Spleen (tissue), 11 donors: ENCODE data around the gene KLF16. TPM values are rescaled to one million over a fixed set of nuclear protein-coding genes. Genes with fewer than 3 reads are reported as not detected.
A peak's percentile ranks its signal among the peaks of the same experiment; 100 is the strongest.

Experiments used
- DNase-seq: peaks from one replicate; pipeline ENCODE4 v3.0.0-alpha.2; 2020
- H3K27ac ChIP-seq, 8 donors: fragments of 200-600 bp; sonication (generic) in 7 of 8; 1 replicate in 4 of 8; 2 replicates in 4 of 8; pipeline versions ENCODE4 v1.5.0 to v1.8.0; 2016 to 2021; ENCODE audit warnings: inconsistent platforms in 4 of 8, mild to moderate bottlenecking in 4 of 8, moderate library complexity in 1 of 8
- H3K27me3 ChIP-seq, 7 donors: fragments of 200-600 bp; sonication (generic) in 6 of 7; replicated peaks in 1 of 7; 1 replicate in 4 of 7; 2 replicates in 3 of 7; pipeline versions ENCODE4 v1.5.0 to v1.8.0; 2016 to 2021; ENCODE audit warnings: inconsistent platforms in 3 of 7, mild to moderate bottlenecking in 1 of 7
- H3K36me3 ChIP-seq, 6 donors: fragments of 200-600 bp; sonication (generic) in 5 of 6; 1 replicate in 4 of 6; 2 replicates in 2 of 6; pipeline versions ENCODE4 v1.5.0 to v1.8.0; 2016 to 2021; ENCODE audit warnings: inconsistent platforms in 2 of 6
- H3K4me1 ChIP-seq, 6 donors: fragments of 200-600 bp; sonication (generic) in 5 of 6; 1 replicate in 3 of 6; 2 replicates in 3 of 6; pipeline versions ENCODE4 v1.5.0 to v1.8.0; 2016 to 2021; ENCODE audit warnings: inconsistent platforms in 3 of 6
- H3K4me3 ChIP-seq, 8 donors: fragments of 200-600 bp; sonication (generic) in 7 of 8; 1 replicate in 4 of 8; 2 replicates in 4 of 8; pipeline versions ENCODE4 v1.5.0 to v1.8.0; 2016 to 2021; ENCODE audit warnings: inconsistent platforms in 4 of 8, mild to moderate bottlenecking in 4 of 8, moderate library complexity in 2 of 8
- H3K9me3 ChIP-seq, 8 donors: fragments of 200-600 bp; sonication (generic) in 7 of 8; 1 replicate in 4 of 8; 2 replicates in 4 of 8; pipeline versions ENCODE4 v1.5.0 to v1.8.0; 2016 to 2021; ENCODE audit warnings: inconsistent platforms in 4 of 8
- POLR2A ChIP-seq, 3 donors: fragments of 450-650 bp; IDR thresholded peaks; one replicate each; pipeline ENCODE4 v1.5.1; 2017; ENCODE audit warnings: antibody characterized with exemption in 3 of 3, mild to moderate bottlenecking in 1 of 3
- POLR2AphosphoS5 ChIP-seq, 3 donors: sonication (generic); formaldehyde crosslinking; IDR thresholded peaks; one replicate each; pipeline ENCODE4 v1.5.1; 2017; ENCODE audit warnings: antibody characterized with exemption in 3 of 3
- WGBS, 5 donors: extraction: QIAGEN DNeasy Blood & Tissue Kit in 3 of 5; methylation state at CpG; one replicate each; pipeline versions ENCODE4 v1.1.5 to v1.1.7; 2013 to 2018; 5-methylcytosine and 5-hydroxymethylcytosine counted together
- intact Hi-C: fragments of 100-400 bp; cut with DNase I; formaldehyde crosslinking; loops from one replicate; pipeline ENCODE4 v1.15.0; 2023; ENCODE audit warnings: low total_unique reads
- polyA plus RNA-seq, 3 donors: library from polyadenylated mRNA; stranded (reverse); fragments of 200-250 nt; gene quantifications; one replicate each; pipeline ENCODE4 v1.2.1, GENCODE V29; 2013
- total RNA-seq, 7 donors: library from RNA; depleted of rRNA in 3 of 7; stranded (reverse); fragments of >200 nt in 3 of 7; fragmentation: NEBNext Ultra II Directional in 4 of 7; extraction: Animal tissue kit (Norgen Biotek cat#: 25700) in 4 of 7; gene quantifications; one replicate each; pipeline versions ENCODE4 v1.1.0 to v1.2.1, GENCODE V29; 2016 to 2021
- TF ChIP-seq, protein P1 (sequence below), 11 experiments: fragments of 200-600 bp in 7 of 11; fragments of 450-650 bp in 4 of 11; sonication (generic) in 4 of 11; IDR thresholded peaks in 8 of 11; conservative IDR thresholded peaks in 3 of 11; 1 replicate in 7 of 11; 2 replicates in 4 of 11; pipeline versions ENCODE4 v1.4.0 to v1.8.0; 2016 to 2021; ENCODE audit warnings: antibody characterized with exemption in 11 of 11, inconsistent platforms in 4 of 11, mild to moderate bottlenecking in 1 of 11
- donor health status: healthy with polysubstance abuse.
- donor health status: DM: no; HTN: no; CAD: no; lungs with moderate emphysema.
- donor health status: DM: no; HTN: no; CAD: no.
- donor health status: Bipolar disorder and iron deficiency.
- donor health status: healthy.
- donor health status: DM: no; HTN: no; CAD: no.
- donor health status: DM: yes; HTN: yes; CAD: no.

KLF16 gene
- total and polyA plus RNA-seq, 10 donors: 7.1 to 39.0 (median 18.4) TPM

DNA sequence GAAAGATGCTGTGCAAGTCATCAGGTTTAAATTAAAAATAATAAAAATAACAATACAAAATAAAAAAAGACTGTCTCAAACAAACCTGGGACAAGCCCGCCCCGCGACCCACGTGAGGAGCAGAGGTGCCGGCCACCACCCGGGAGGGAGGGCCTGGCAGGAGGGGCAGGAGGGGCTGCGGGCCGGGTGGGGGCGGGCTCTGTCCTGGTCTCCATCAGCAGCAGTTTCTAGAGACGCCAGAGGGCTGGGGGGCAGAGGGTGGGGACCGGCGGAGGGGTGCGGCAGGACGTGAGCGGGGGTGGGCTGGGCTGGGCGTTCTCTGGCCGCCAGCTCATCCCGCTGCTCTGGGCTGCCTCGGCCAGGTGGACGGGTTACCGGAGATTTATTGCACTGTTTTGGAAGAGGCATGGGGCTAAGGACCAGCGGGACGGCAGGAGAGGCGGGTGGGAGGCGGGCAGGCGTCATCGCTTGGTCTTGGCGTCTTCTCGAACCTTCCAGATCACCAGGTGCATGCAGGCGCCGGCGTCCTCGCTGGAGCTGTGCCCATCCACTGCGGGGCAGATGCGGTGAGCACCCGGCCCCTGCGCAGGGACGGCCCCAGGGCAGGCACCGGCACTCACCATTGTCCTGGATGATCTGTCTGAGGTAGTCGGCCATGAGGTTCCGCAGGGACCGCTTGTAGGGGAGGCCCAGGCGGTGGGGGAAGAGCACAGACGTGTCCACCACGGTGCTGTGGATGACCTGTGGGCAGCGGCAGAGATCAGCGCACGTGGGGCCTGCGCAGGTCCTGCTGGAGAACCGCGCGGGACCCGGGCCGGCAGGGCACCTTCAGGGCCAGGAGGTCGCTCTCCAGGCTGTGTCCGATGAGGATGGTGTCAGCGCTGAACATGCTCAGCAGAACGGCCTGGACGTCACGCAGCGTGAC is 47.5 kb downstream of the KLF16 start:
- Histone ChIP-seq H3K4me3 (no peak overlapping the region), H3K4me1 (peaks cover 10 to 46% (median 31%) of the 10 kb centered on the region in 6 donors), H3K36me3 (peaks cover 8 to 69% (median 64%) of the 10 kb centered on the region in 6 donors), H3K27ac (no peak overlapping the region), H3K27me3 (no peaks in the 10 kb centered on the region), H3K9me3 (no peaks in the 10 kb centered on the region)
- TF ChIP-seq POLR2AphosphoS5 (IDR thresholded peaks at IDR 0.05): peak in 2 of 3 donors; percentile 38 to 69
- TF ChIP-seq, protein P1, sequence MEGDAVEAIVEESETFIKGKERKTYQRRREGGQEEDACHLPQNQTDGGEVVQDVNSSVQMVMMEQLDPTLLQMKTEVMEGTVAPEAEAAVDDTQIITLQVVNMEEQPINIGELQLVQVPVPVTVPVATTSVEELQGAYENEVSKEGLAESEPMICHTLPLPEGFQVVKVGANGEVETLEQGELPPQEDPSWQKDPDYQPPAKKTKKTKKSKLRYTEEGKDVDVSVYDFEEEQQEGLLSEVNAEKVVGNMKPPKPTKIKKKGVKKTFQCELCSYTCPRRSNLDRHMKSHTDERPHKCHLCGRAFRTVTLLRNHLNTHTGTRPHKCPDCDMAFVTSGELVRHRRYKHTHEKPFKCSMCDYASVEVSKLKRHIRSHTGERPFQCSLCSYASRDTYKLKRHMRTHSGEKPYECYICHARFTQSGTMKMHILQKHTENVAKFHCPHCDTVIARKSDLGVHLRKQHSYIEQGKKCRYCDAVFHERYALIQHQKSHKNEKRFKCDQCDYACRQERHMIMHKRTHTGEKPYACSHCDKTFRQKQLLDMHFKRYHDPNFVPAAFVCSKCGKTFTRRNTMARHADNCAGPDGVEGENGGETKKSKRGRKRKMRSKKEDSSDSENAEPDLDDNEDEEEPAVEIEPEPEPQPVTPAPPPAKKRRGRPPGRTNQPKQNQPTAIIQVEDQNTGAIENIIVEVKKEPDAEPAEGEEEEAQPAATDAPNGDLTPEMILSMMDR (IDR thresholded peaks at IDR 0.05 in 8 of 11, conservative IDR thresholded peaks at IDR 0.05 in 3 of 11): no peak
- DNase-seq: peak; percentile 69
- intact Hi-C loops: no loop called here
- 89 to 95% (median 94%) methylated on average over 44 to 61 of the region's 61 CpGs for WGBS, 5 donors

- 86 to 90% (median 89%) methylated on average over 19 to 26 of the region's 26 CpGs for WGBS, 5 donors
- peaks cover 10 to 46% (median 31%) of the 10 kb centered on the region in 6 donors for H3K4me1 ChIP-seq
These were observed 48.4 kb downstream of the KLF16 start for GRCh38 chr19:1814833-1815604.

DNA sequence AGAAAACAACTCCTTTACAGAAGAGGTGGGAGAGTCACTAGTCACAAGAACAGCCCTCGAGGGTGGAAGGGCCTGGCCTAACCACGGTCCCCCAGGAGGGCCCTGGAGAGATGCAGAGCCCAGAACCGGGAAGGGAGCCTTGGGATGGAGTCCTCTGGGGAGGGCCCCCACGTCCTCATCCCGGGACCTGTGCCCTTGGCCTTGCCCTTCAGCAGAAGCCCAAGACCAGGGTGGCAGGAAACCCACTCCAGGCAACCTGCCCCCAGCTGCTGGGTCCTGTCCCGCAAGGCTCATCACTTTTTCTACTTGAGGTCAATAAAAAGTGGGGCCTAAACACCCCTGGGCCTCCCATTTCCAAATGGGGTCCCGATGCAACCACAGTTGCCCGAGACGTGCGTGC is 49.0 kb downstream of the KLF16 start:
- Histone ChIP-seq H3K27ac (peak overlapping the region in 1 of 8 donors; percentile 93), H3K36me3 (peaks cover 8 to 54% (median 49%) of the 10 kb centered on the region in 6 donors), H3K4me3 (no peak overlapping the region), H3K4me1 (peaks cover 10 to 46% (median 31%) of the 10 kb centered on the region in 6 donors), H3K9me3 (no peaks in the 10 kb centered on the region), H3K27me3 (no peaks in the 10 kb centered on the region)
- peak; percentile 75 for DNase-seq
- intact Hi-C loops: no loop called here
- TF ChIP-seq POLR2AphosphoS5 (IDR thresholded peaks at IDR 0.05) (peak in 1 of 3 donors; percentile 32), POLR2A (IDR thresholded peaks at IDR 0.05) (no peak)
- TF ChIP-seq, protein P1 (IDR thresholded peaks at IDR 0.05 in 8 of 11, conservative IDR thresholded peaks at IDR 0.05 in 3 of 11): no peak
- 62 to 81% (median 73%) methylated on average over 8 to 10 of the region's 10 CpGs for WGBS, 5 donors

More at GRCh38 chr19:1814833-1815604, 48.4 kb downstream of the KLF16 start:
- intact Hi-C loops: no loop called here
- TF ChIP-seq POLR2A (IDR thresholded peaks at IDR 0.05) (no peak), POLR2AphosphoS5 (IDR thresholded peaks at IDR 0.05) (peak in 2 of 3 donors; percentile 29 to 40)
- TF ChIP-seq, protein P1 (IDR thresholded peaks at IDR 0.05 in 8 of 11, conservative IDR thresholded peaks at IDR 0.05 in 3 of 11): no peak
- peaks cover 8 to 60% (median 55%) of the 10 kb centered on the region in 6 donors for H3K36me3 ChIP-seq
- DNase-seq: no peak
- no peak overlapping the region for H3K4me3 ChIP-seq
- H3K27me3 ChIP-seq: no peaks in the 10 kb centered on the region
- no peak overlapping the region for H3K27ac ChIP-seq
- no peaks in the 10 kb centered on the region for H3K9me3 ChIP-seq
